Fibroblast of gingiva (primary cell): ENCODE results near the gene MUC2.

Experiments used
- DNase-seq: peaks from one replicate; pipeline ENCODE4 v3.0.0-alpha.2; 2011; ENCODE audit warnings: low read depth

The MUC2 gene

GRCh38 chr11:1121813-1122663 is 47.4 kb downstream of the MUC2 start:
- no peak for DNase-seq

GRCh38 chr11:1122664-1123002 is 48.0 kb downstream of the MUC2 start:
- DNase-seq = no peak

- no peak for DNase-seq
Measured at GRCh38 chr11:1123970-1124369, 49.3 kb downstream of the MUC2 start.
